Measurements from ENCODE around the gene PIGU.

GRCh38 chr20:34615477-34615876, 61.4 kb downstream of the PIGU start:
- TF ChIP-seq REST (IDR thresholded peaks at IDR 0.05) (no peak), JUND (IDR thresholded peaks at IDR 0.05) (no peak), SP1 (IDR thresholded peaks at IDR 0.05) (no peak), YY1 (IDR thresholded peaks at IDR 0.05) (no peak), CTCF (IDR thresholded peaks at IDR 0.05; ENCODE audit: low read depth, low read length, missing input control) (no peak), MAX (IDR thresholded peaks at IDR 0.05) (no peak), FOXA2 (IDR thresholded peaks at IDR 0.05) (no peak), RAD21 (IDR thresholded peaks at IDR 0.05) (no peak), ATF3 (IDR thresholded peaks at IDR 0.05) (no peak), RXRA (IDR thresholded peaks at IDR 0.05) (no peak)
